HEK293 (cell line): ENCODE measurements around the gene CSF2.

Experiments
- CTCF ChIA-PET: fragments of 350-600 bp; formaldehyde crosslinking; extraction: SDS; loops from one replicate; lab custom pipeline; 2021; ENCODE audit warnings: antibody characterized with exemption; lab: Yijun Ruan, JAX
- POLR2A ChIA-PET: fragments of 300-600 bp; formaldehyde crosslinking; extraction: SDS; loops from one replicate; lab custom pipeline; 2020; ENCODE audit warnings: antibody characterized with exemption, inconsistent platforms; lab: Yijun Ruan, JAX
- H3K27ac ChIP-seq: fragments of 200-500 bp; sonication (Bioruptor generic); 2 replicates; pipeline ENCODE4 v1.5.1; 2014; ENCODE audit warnings: low read depth, low read length, control low read depth, inconsistent platforms; ENCODE audit errors: extremely low read depth
- H3K36me3 ChIP-seq, 2 experiments: fragments of 200-500 bp in 1 of 2; sonication (Bioruptor generic) in 1 of 2; 1 replicate in 1 of 2; 2 replicates in 1 of 2; pipeline ENCODE4 v1.5.1; 2014 to 2017; ENCODE audit warnings: inconsistent platforms in 2 of 2, low read length in 2 of 2; ENCODE audit not compliant: control insufficient read depth in 2 of 2, insufficient read depth in 1 of 2
- H3K4me1 ChIP-seq: fragments of 200-500 bp; sonication (Bioruptor generic); 2 replicates; pipeline ENCODE4 v1.5.1; 2014; ENCODE audit warnings: mild to moderate bottlenecking, low read length, inconsistent platforms; ENCODE audit not compliant: control insufficient read depth, insufficient read depth
- H3K4me3 ChIP-seq: 2 replicates; pipeline ENCODE4 v1.5.1; 2011; ENCODE audit warnings: low read depth, mild to moderate bottlenecking, control low read depth, low read length, moderate library complexity
- H3K9me3 ChIP-seq: fragments of 200-500 bp; sonication (Bioruptor generic); 2 replicates; pipeline ENCODE4 v1.5.1; 2014; ENCODE audit warnings: low read depth, low read length, inconsistent platforms; ENCODE audit not compliant: control insufficient read depth, insufficient read depth
- GLI4 ChIP-seq: fragments of 450-650 bp; formaldehyde crosslinking; IDR thresholded peaks from 2 replicates; pipeline ENCODE4 v1.5.1; 2016; ENCODE audit warnings: missing biosample characterization, missing genetic modification characterization
- GLIS1 ChIP-seq: fragments of 450-650 bp; formaldehyde crosslinking; IDR thresholded peaks from 2 replicates; pipeline ENCODE4 v1.5.1; 2016; ENCODE audit warnings: missing biosample characterization, missing genetic modification characterization
- MZF1 ChIP-seq: fragments of 450-650 bp; formaldehyde crosslinking; IDR thresholded peaks from 2 replicates; pipeline ENCODE4 v1.5.1; 2017; ENCODE audit warnings: missing biosample characterization, missing genetic modification characterization, borderline replicate concordance
- OVOL3 ChIP-seq: fragments of 450-650 bp; formaldehyde crosslinking; IDR thresholded peaks from 2 replicates; pipeline ENCODE4 v1.5.1; 2016; ENCODE audit warnings: missing biosample characterization, missing genetic modification characterization
- SP3 ChIP-seq: fragments of 450-650 bp; formaldehyde crosslinking; IDR thresholded peaks from 2 replicates; pipeline ENCODE4 v1.5.1; 2016; ENCODE audit warnings: missing biosample characterization, missing genetic modification characterization
- ZBTB49 ChIP-seq: fragments of 450-650 bp; formaldehyde crosslinking; IDR thresholded peaks from 2 replicates; pipeline ENCODE4 v1.5.1; 2016; ENCODE audit warnings: missing biosample characterization, missing genetic modification characterization, low read depth
- ZNF138 ChIP-seq: fragments of 450-650 bp; formaldehyde crosslinking; IDR thresholded peaks from 2 replicates; pipeline ENCODE4 v1.5.1; 2016; ENCODE audit warnings: missing biosample characterization, missing genetic modification characterization, borderline replicate concordance
- ZNF175 ChIP-seq: fragments of 450-650 bp; formaldehyde crosslinking; IDR thresholded peaks from 2 replicates; pipeline ENCODE4 v1.5.1; 2016; ENCODE audit warnings: missing biosample characterization, missing genetic modification characterization
- ZNF214 ChIP-seq: fragments of 450-650 bp; formaldehyde crosslinking; IDR thresholded peaks from 2 replicates; pipeline ENCODE4 v1.5.1; 2017; ENCODE audit warnings: missing biosample characterization, mild to moderate bottlenecking, missing genetic modification characterization, borderline replicate concordance
- ZNF223 ChIP-seq: fragments of 450-650 bp; formaldehyde crosslinking; IDR thresholded peaks from 2 replicates; pipeline ENCODE4 v1.5.1; 2016; ENCODE audit warnings: missing biosample characterization, missing genetic modification characterization
- ZNF274 ChIP-seq, 2 experiments: fragments of 200-500 bp in 1 of 2; fragments of 450-650 bp in 1 of 2; sonication (Bioruptor generic) in 1 of 2; formaldehyde crosslinking in 1 of 2; IDR thresholded peaks; 2 replicates each; pipeline versions ENCODE4 v1.5.1 to v1.6.1; 2014 to 2016; ENCODE audit warnings: borderline replicate concordance in 1 of 2, inconsistent platforms in 1 of 2, low read length in 1 of 2, missing biosample characterization in 1 of 2, missing genetic modification characterization in 1 of 2
- ZNF311 ChIP-seq: fragments of 450-650 bp; formaldehyde crosslinking; IDR thresholded peaks from 2 replicates; pipeline ENCODE4 v1.5.1; 2017; ENCODE audit warnings: missing biosample characterization, missing genetic modification characterization, borderline replicate concordance
- ZNF391 ChIP-seq: fragments of 450-650 bp; formaldehyde crosslinking; IDR thresholded peaks from 2 replicates; pipeline ENCODE4 v1.5.1; 2016; ENCODE audit warnings: low read depth, missing biosample characterization, missing genetic modification characterization, borderline replicate concordance
- ZNF621 ChIP-seq: fragments of 450-650 bp; formaldehyde crosslinking; IDR thresholded peaks from 2 replicates; pipeline ENCODE4 v1.5.1; 2017; ENCODE audit warnings: missing biosample characterization, missing genetic modification characterization
- ZNF701 ChIP-seq: fragments of 450-650 bp; formaldehyde crosslinking; IDR thresholded peaks from 2 replicates; pipeline ENCODE4 v1.5.1; 2016; ENCODE audit warnings: missing biosample characterization, missing genetic modification characterization
- TF ChIP-seq, protein P1 (sequence below): fragments of 450-650 bp; formaldehyde crosslinking; IDR thresholded peaks from 2 replicates; pipeline ENCODE4 v1.5.1; 2016; ENCODE audit warnings: missing biosample characterization, missing genetic modification characterization
- TF ChIP-seq, protein P2 (sequence below): fragments of 450-650 bp; formaldehyde crosslinking; IDR thresholded peaks from 2 replicates; pipeline ENCODE4 v1.5.1; 2017; ENCODE audit warnings: missing biosample characterization, mild to moderate bottlenecking, missing genetic modification characterization, moderate library complexity
- TF ChIP-seq, protein P3 (sequence below): fragments of 450-650 bp; formaldehyde crosslinking; IDR thresholded peaks from 2 replicates; pipeline ENCODE4 v1.5.1; 2016; ENCODE audit warnings: missing biosample characterization, missing genetic modification characterization

Gene CSF2

GRCh38 chr5:132054697-132055440 is 18.7 kb upstream of the CSF2 start:
- TF ChIP-seq ZNF214 (tag by site-specific recombination) (no peak), ZNF274 (IDR thresholded peaks at IDR 0.05; ENCODE audit: low read length) (no peak), ZNF274 (tag by site-specific recombination; IDR thresholded peaks at IDR 0.05; ENCODE audit: borderline replicate concordance) (no peak), ZBTB49 (no peak), MZF1 (tag by site-specific recombination) (no peak), ZNF311 (tag by site-specific recombination) (no peak), ZNF175 (no peak), SP3 (no peak), GLIS1 (tag by site-specific recombination) (no peak), ZNF701 (tag by site-specific recombination) (no peak), ZNF138 (tag by site-specific recombination) (no peak), ZNF391 (no peak), ZNF223 (tag by site-specific recombination) (no peak), GLI4 (tag by site-specific recombination) (no peak), OVOL3 (tag by site-specific recombination) (no peak), ZNF621 (tag by site-specific recombination) (no peak)
- TF ChIP-seq, protein P1, sequence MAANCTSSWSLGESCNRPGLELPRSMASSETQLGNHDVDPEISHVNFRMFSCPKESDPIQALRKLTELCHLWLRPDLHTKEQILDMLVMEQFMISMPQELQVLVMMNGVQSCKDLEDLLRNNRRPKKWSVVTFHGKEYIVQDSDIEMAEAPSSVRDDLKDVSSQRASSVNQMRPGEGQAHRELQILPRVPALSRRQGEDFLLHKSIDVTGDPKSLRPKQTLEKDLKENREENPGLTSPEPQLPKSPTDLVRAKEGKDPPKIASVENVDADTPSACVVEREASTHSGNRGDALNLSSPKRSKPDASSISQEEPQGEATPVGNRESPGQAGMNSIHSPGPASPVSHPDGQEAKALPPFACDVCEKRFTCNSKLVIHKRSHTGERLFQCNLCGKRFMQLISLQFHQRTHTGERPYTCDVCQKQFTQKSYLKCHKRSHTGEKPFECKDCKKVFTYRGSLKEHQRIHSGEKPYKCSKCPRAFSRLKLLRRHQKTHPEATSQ (tag by site-specific recombination): no peak
- TF ChIP-seq, protein P2, sequence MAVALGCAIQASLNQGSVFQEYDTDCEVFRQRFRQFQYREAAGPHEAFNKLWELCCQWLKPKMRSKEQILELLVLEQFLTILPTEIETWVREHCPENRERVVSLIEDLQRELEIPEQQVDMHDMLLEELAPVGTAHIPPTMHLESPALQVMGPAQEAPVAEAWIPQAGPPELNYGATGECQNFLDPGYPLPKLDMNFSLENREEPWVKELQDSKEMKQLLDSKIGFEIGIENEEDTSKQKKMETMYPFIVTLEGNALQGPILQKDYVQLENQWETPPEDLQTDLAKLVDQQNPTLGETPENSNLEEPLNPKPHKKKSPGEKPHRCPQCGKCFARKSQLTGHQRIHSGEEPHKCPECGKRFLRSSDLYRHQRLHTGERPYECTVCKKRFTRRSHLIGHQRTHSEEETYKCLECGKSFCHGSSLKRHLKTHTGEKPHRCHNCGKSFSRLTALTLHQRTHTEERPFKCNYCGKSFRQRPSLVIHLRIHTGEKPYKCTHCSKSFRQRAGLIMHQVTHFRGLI: no peak
- TF ChIP-seq, protein P3, sequence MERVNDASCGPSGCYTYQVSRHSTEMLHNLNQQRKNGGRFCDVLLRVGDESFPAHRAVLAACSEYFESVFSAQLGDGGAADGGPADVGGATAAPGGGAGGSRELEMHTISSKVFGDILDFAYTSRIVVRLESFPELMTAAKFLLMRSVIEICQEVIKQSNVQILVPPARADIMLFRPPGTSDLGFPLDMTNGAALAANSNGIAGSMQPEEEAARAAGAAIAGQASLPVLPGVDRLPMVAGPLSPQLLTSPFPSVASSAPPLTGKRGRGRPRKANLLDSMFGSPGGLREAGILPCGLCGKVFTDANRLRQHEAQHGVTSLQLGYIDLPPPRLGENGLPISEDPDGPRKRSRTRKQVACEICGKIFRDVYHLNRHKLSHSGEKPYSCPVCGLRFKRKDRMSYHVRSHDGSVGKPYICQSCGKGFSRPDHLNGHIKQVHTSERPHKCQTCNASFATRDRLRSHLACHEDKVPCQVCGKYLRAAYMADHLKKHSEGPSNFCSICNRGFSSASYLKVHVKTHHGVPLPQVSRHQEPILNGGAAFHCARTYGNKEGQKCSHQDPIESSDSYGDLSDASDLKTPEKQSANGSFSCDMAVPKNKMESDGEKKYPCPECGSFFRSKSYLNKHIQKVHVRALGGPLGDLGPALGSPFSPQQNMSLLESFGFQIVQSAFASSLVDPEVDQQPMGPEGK: no peak
- ChIA-PET CTCF (interaction anchor here (2.6 kb wide), 1 partner anchor 10 kb away, joined by 8 read pairs; no protein-coding TSS in a partner anchor), POLR2A (no interaction called here)
- H3K36me3 ChIP-seq: no peaks in the 10 kb centered on the region
- no peaks in the 10 kb centered on the region for H3K4me1 ChIP-seq
- no peaks in the 10 kb centered on the region for H3K9me3 ChIP-seq
- no peak overlapping the region for H3K4me3 ChIP-seq
- H3K27ac ChIP-seq: no peak overlapping the region
